ENCODE results near the gene ZC3H13. TPM values are rescaled to one million over a fixed set of nuclear protein-coding genes. Genes with fewer than 3 reads are reported as not detected.

Gene ZC3H13
- total RNA-seq, 4 donors from 2014 or later: 14.7 to 20.7 (median 17.1) TPM

- H3K4me1 ChIP-seq: no peaks in the 10 kb centered on the region
- no peak overlapping the region for H3K4me3 ChIP-seq
- DNase-seq (no peak), ATAC-seq (no peak)
- H3K27me3 ChIP-seq: no peaks in the 10 kb centered on the region
- intact Hi-C loops (cut with DNase I; ENCODE audit: low total_unique reads) (no loop called here), in situ Hi-C loops (cut with MboI; ENCODE audit: low sequenced_read_pairs in 4 of 4) (no loop called here)
- no peaks in the 10 kb centered on the region for H3K36me3 ChIP-seq
- H3K27ac ChIP-seq: no peak overlapping the region
- no peak for TF ChIP-seq POLR2A (IDR thresholded peaks at IDR 0.05)
- TF ChIP-seq, protein P1, sequence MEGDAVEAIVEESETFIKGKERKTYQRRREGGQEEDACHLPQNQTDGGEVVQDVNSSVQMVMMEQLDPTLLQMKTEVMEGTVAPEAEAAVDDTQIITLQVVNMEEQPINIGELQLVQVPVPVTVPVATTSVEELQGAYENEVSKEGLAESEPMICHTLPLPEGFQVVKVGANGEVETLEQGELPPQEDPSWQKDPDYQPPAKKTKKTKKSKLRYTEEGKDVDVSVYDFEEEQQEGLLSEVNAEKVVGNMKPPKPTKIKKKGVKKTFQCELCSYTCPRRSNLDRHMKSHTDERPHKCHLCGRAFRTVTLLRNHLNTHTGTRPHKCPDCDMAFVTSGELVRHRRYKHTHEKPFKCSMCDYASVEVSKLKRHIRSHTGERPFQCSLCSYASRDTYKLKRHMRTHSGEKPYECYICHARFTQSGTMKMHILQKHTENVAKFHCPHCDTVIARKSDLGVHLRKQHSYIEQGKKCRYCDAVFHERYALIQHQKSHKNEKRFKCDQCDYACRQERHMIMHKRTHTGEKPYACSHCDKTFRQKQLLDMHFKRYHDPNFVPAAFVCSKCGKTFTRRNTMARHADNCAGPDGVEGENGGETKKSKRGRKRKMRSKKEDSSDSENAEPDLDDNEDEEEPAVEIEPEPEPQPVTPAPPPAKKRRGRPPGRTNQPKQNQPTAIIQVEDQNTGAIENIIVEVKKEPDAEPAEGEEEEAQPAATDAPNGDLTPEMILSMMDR (IDR thresholded peaks at IDR 0.05 in 4 of 5, conservative IDR thresholded peaks at IDR 0.05 in 1 of 5): no peak
- H3K9me3 ChIP-seq: no peaks in the 10 kb centered on the region
These were observed 131.3 kb downstream of the ZC3H13 start for GRCh38 chr13:45921162-45921736.

DNA sequence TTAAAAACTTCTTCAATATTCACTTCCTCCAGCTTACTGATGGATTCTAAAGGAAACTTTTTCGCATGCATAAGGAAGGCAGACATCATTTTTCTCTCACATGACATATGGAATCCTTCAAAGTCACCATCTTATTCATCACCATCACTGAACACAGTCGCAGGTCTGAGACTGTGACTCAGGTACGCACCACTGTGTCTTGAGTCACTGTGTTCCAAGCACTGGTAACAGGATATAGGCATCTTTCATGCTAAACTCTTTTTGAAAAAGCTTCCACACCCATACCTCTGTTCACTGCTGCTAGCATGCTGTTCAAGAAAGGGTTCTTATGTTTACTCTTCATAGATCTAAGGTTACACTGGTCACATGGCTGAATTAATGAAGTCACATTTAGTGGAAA is 133.9 kb downstream of the ZC3H13 start:
- ATAC-seq: no peak
- Histone ChIP-seq H3K9me3 (no peaks in the 10 kb centered on the region), H3K27me3 (no peaks in the 10 kb centered on the region), H3K4me1 (no peaks in the 10 kb centered on the region), H3K4me3 (no peak overlapping the region), H3K27ac (no peak overlapping the region), H3K36me3 (no peaks in the 10 kb centered on the region)
- intact Hi-C loops (cut with DNase I; ENCODE audit: low total_unique reads): no loop called here
- no peak for DNase-seq
- in situ Hi-C loops (cut with MboI; ENCODE audit: low sequenced_read_pairs in 4 of 4): no loop called here
- TF ChIP-seq POLR2A (IDR thresholded peaks at IDR 0.05): no peak
- TF ChIP-seq, protein P1 (IDR thresholded peaks at IDR 0.05 in 4 of 5, conservative IDR thresholded peaks at IDR 0.05 in 1 of 5): no peak

- DNase-seq: no peak
- in situ Hi-C loops (cut with MboI; ENCODE audit: low sequenced_read_pairs in 4 of 4) (no loop called here), intact Hi-C loops (cut with DNase I; ENCODE audit: low total_unique reads) (no loop called here)
- H3K9me3 ChIP-seq: no peaks in the 10 kb centered on the region
- H3K27ac ChIP-seq: no peak overlapping the region
- no peaks in the 10 kb centered on the region for H3K27me3 ChIP-seq
- TF ChIP-seq, protein P1 (IDR thresholded peaks at IDR 0.05 in 4 of 5, conservative IDR thresholded peaks at IDR 0.05 in 1 of 5): no peak
- no peak for TF ChIP-seq POLR2A (IDR thresholded peaks at IDR 0.05)
- H3K4me1 ChIP-seq: no peaks in the 10 kb centered on the region
- ATAC-seq: no peak
- no peak overlapping the region for H3K4me3 ChIP-seq
- no peaks in the 10 kb centered on the region for H3K36me3 ChIP-seq
These were observed 135.5 kb downstream of the ZC3H13 start for GRCh38 chr13:45917019-45917418.

- in situ Hi-C loops (cut with MboI; ENCODE audit: low sequenced_read_pairs in 4 of 4): no loop called here
- Histone ChIP-seq H3K9me3 (no peaks in the 10 kb centered on the region), H3K4me1 (no peaks in the 10 kb centered on the region), H3K36me3 (no peaks in the 10 kb centered on the region), H3K27ac (no peak overlapping the region), H3K27me3 (no peaks in the 10 kb centered on the region), H3K4me3 (no peak overlapping the region)
- DNase-seq (no peak), ATAC-seq (no peak)
- intact Hi-C loops (cut with DNase I; ENCODE audit: low total_unique reads): no loop called here
- no peak for TF ChIP-seq POLR2A (IDR thresholded peaks at IDR 0.05)
- TF ChIP-seq, protein P1 (IDR thresholded peaks at IDR 0.05 in 4 of 5, conservative IDR thresholded peaks at IDR 0.05 in 1 of 5): no peak
These were observed 136.7 kb downstream of the ZC3H13 start for GRCh38 chr13:45915686-45916439.

Measured in gastrocnemius medialis (tissue), 4 donors.